Effector memory CD4-positive, alpha-beta T cell (primary cell): ENCODE data around the gene CBX7.

ENCODE experiments used
- DNase-seq, 3 donors: peaks; one replicate each; pipeline ENCODE4 v3.0.0-alpha.2; 2020
- H3K27ac ChIP-seq: 2 replicates; pipeline ENCODE4 v1.7.0; 2013; ENCODE audit warnings: mild to moderate bottlenecking, low read length, moderate library complexity; ENCODE audit not compliant: insufficient read depth, poor library complexity, severe bottlenecking
- H3K27me3 ChIP-seq: replicated peaks from 2 replicates; pipeline ENCODE4 v1.7.0; 2013; ENCODE audit warnings: mild to moderate bottlenecking, low read length; ENCODE audit not compliant: insufficient read depth, control insufficient read depth, poor library complexity, severe bottlenecking
- H3K36me3 ChIP-seq: 2 replicates; pipeline ENCODE4 v1.7.0; 2013; ENCODE audit warnings: mild to moderate bottlenecking, low read length, moderate library complexity; ENCODE audit not compliant: control insufficient read depth, insufficient read depth
- H3K4me1 ChIP-seq: 2 replicates; pipeline ENCODE4 v1.7.0; 2013; ENCODE audit warnings: low read length, mild to moderate bottlenecking; ENCODE audit not compliant: control insufficient read depth, insufficient read depth, poor library complexity, severe bottlenecking
- H3K4me3 ChIP-seq: 2 replicates; pipeline ENCODE4 v1.7.0; 2013; ENCODE audit warnings: low read length, low read depth, mild to moderate bottlenecking; ENCODE audit not compliant: insufficient read depth, poor library complexity, severe bottlenecking
- H3K9me3 ChIP-seq: 2 replicates; pipeline ENCODE4 v1.7.0; 2013; ENCODE audit warnings: mild to moderate bottlenecking, low read length, moderate library complexity; ENCODE audit not compliant: control insufficient read depth

CBX7 gene

DNA sequence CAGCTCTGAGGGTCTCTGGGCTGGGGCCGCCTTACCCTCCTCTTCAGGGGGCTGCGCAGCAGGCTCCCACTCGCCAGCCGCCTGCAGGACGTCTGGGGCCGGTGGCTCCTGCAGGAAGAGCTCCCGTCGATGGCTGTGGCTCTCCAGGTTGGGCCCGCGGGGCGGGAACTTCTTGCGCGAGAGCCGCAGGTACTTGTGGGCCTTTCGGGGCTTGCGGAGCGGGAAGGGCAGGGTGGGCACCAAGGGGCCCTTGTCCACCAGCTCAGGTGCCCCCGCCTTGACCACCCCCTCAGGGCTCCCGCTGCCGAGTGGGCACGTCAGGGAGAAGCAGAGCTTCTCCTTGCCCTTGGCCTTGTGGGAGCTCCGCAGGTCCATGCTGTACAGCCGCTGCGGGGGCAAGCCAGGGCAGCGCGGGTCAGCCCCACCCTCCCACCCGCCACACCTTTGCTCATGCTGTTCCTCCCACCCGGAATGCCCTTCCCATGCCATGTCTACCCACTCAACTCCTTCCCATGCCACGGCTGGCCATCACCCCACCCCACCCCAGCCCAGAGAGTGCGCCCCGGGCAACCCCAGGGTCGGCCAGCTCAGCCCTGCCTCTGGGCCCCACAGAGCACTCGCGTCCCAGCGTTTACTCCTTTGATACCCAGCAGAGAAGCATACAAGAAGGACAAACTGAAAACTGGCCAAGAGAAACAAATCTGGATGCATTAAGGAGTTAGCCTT lies 18.0 kb downstream of the CBX7 start:
- Histone ChIP-seq H3K36me3 (peaks cover 28% of the 10 kb centered on the region), H3K4me3 (no peak overlapping the region), H3K9me3 (no peaks in the 10 kb centered on the region), H3K4me1 (no peaks in the 10 kb centered on the region), H3K27ac (no peak overlapping the region), H3K27me3 (no peaks in the 10 kb centered on the region)
- DNase-seq: no peak

DNA sequence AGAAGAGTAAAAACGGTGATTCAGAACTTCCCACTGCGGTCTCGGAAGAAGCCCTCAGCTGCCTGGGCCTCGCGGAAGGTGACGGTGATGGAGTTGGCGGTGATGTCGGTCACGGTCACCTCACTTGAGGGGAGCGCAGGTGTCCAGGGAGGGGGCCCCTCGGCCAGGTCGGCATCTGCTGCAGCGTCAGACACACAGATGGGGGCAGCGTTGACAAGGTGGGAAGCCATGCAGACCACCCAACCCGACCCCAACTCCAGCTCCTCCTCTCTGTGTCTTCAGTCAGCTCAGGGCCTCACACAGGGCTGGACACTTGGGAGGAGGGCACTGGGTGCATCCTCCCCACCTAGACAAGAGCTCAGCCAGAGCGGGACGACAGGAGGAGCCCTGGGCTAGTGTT lies 18.6 kb downstream of the CBX7 start:
- Histone ChIP-seq H3K9me3 (no peaks in the 10 kb centered on the region), H3K36me3 (peaks cover 25% of the 10 kb centered on the region), H3K27me3 (no peaks in the 10 kb centered on the region), H3K4me1 (no peaks in the 10 kb centered on the region), H3K4me3 (no peak overlapping the region), H3K27ac (no peak overlapping the region)
- no peak for DNase-seq

DNA sequence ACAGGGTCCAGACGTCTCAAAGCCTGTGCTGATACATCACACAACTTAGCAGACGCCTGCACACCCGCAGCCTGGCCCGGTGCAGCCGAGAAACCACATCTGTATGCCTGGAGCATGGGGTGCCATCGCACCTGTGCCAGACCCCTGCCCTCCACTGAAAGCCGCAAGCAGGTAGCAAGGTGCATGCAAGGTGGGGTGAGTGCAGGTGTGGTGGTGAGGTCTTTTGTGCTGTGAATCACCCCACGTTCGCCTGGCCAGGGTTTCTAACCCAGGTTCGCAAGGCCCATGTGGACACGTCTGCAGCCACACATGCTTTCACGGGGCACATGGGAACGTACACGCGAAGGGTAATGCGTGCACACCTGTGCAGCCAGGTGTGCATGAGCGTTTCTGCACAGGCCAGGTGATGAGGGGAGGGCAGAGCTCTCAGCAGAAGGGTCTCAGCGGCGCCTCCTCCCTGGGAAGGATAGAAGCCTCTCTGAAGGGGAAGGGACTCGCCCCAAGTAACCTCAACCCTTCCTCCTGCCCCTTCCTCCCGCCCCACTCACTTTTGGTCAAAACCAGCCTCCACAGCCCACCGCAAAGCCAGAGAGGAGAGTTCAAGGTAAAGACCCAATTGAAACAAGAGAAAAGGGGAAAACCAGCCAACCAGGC lies 19.5 kb downstream of the CBX7 start:
- Histone ChIP-seq H3K9me3 (no peaks in the 10 kb centered on the region), H3K27me3 (no peaks in the 10 kb centered on the region), H3K36me3 (peaks cover 19% of the 10 kb centered on the region), H3K4me1 (no peaks in the 10 kb centered on the region), H3K4me3 (no peak overlapping the region), H3K27ac (no peak overlapping the region)
- no peak for DNase-seq

DNA sequence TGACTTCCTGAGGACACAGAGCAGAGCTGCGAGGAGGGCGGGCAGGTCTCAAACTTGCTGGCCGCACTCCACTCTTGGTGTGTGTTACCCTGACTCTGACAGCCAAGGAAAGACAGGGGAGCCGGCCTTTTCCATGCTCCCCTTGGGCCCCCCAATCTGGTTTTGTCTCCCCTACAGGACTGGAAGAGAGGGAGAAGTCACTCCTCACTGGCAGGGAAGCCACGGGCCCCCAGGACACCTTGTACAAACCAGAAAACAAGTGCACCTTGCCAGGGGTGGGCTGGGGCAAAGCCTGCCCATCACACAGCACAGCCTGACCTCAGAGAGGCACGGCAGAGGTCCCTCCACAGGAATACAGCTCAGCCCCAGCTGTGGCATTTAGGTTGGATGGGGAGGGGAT lies 20.2 kb downstream of the CBX7 start:
- peaks cover 19% of the 10 kb centered on the region for H3K36me3 ChIP-seq
- no peak for DNase-seq
- H3K27ac ChIP-seq: no peak overlapping the region
- H3K4me3 ChIP-seq: no peak overlapping the region
- H3K27me3 ChIP-seq: no peaks in the 10 kb centered on the region
- H3K4me1 ChIP-seq: no peaks in the 10 kb centered on the region
- H3K9me3 ChIP-seq: no peaks in the 10 kb centered on the region

DNA sequence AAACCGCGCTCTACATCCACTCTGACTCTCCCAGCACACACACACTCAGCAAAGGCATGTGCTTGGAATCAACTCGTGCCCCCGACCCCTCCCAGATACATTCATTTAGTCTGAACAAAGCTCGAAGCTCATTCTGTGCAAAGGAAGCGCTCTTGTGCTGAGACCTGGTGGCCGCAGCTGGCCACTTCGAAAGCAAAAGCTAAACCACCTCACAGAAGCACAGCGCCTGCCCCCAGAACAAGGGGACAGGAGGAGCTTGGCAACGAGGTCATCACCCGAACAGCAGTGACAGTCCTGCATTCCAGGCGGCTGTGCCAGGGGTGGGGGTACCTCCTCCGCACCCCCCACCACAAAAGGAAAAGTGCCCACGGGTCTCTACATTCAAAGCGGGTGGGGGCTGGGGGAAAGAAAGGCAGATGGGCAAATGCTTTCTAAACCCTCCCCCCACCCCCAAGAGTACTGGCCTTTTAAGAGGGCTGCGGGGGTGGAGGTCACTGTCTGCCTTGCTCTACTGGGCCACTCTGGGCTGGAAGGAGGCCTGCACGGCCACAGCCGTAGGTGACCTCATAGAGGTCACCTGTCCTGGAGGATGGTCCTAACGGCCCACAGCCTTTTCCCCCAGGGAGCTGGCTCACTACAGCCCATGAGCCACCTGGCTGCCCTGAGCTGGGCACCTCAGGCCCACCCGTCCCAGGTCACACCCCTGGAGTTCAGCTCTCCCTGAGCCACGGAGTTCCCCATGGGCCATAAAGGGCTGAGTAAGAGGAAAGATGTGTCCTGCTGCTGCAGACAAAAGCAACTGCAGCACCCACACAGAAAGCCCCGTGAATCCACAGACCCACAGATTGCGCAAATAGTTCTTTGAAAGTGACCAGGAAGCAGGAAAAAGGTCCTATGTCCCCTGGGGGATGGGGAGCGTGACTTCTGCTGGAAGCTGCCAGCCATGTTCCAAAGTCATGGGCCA lies 21.3 kb downstream of the CBX7 start:
- DNase-seq: no peak
- Histone ChIP-seq H3K4me3 (no peak overlapping the region), H3K27ac (no peak overlapping the region), H3K9me3 (no peaks in the 10 kb centered on the region), H3K36me3 (peaks cover 19% of the 10 kb centered on the region), H3K4me1 (no peaks in the 10 kb centered on the region), H3K27me3 (no peaks in the 10 kb centered on the region)

DNA sequence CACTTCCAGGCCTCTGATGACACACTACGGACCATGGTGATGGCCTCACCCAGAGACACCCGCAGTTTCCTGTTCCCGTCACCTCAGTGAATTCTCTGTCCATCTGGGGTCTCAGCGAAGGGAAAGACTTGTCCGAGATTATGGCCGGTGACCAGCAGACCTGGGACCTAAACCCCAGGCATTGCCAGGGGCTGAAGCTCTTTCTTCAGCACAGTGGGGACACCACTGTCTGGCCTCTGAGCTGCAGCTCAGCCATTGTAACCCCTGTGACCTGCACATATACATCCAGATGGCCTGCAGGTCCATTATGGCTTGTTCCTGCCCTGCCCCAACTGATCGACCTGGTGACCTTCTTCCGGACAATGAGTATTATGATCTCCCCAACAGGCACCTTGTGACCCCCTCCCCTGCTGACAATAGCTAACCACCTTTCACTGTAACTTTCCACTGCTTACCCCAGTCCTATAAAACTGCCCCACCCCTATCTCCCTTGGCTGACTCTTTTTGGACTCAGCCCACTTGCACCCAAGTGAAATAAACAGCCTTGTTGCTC lies 22.3 kb downstream of the CBX7 start:
- Histone ChIP-seq H3K4me1 (no peaks in the 10 kb centered on the region), H3K4me3 (no peak overlapping the region), H3K9me3 (no peaks in the 10 kb centered on the region), H3K36me3 (peaks cover 19% of the 10 kb centered on the region), H3K27me3 (no peaks in the 10 kb centered on the region), H3K27ac (no peak overlapping the region)
- DNase-seq: no peak

DNA sequence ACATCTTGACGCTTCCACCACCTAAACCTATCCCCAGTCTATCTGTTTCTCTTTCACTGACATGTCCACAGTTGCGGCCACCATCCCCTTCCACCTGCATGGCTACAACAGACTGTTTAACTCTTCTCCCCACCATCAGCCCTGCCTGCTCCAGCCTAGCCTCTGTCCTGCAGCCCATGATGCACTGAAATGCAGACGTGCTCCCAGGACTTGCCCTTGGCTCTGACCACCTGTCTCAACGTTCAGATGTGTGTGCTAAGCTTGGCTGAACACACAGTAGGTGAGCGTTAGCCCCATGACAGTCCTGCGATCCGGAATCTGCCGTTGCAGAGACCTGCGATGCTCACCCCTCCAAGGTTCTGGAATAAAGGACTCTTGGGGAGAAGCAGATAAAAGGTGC lies 22.7 kb downstream of the CBX7 start:
- DNase-seq: no peak
- Histone ChIP-seq H3K36me3 (peaks cover 19% of the 10 kb centered on the region), H3K4me3 (no peak overlapping the region), H3K27me3 (no peaks in the 10 kb centered on the region), H3K9me3 (no peaks in the 10 kb centered on the region), H3K4me1 (no peaks in the 10 kb centered on the region), H3K27ac (no peak overlapping the region)

DNA sequence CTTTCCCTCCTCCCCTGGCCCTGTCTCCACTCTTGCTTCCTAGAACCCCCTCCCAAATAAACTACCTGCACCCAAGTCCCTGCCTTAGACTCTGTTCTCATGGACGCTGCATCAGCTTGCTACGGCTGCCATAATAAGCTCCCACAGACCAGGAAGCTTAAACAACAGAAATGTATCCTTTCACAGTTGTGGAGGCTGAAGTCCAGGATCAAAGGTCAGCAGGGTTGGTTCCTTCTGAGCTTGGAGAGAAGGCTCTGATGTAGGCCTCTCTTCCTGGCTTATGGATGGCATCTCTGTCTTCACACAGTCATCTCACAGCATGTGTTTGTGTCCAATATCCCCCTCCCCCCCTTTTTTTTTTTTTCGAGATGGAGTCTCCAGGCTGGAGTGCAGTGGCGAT lies 23.4 kb downstream of the CBX7 start:
- Histone ChIP-seq H3K27me3 (no peaks in the 10 kb centered on the region), H3K36me3 (peaks cover 18% of the 10 kb centered on the region), H3K4me1 (no peaks in the 10 kb centered on the region), H3K4me3 (no peak overlapping the region), H3K27ac (no peak overlapping the region), H3K9me3 (no peaks in the 10 kb centered on the region)
- DNase-seq: no peak

DNA sequence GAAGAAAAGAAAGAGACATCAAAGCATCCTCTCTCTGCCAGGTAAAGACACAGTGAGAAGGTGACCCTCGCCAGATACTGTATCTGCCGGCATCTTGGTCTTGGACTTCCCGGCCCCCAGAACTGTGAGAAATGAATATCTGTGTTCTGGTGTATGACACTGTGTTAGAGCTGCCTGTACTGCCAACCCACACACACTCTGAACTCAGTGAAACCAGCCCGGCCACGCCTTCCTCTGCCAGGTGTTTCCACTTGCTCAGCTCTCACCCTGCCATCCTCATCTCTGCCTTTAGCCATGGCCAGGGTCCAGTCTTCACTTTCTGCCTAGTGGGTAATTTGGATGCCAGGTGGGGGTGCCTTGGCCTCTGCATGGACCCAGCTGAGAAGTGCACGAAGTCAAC lies 24.0 kb downstream of the CBX7 start:
- peaks cover 12% of the 10 kb centered on the region for H3K36me3 ChIP-seq

More for the DNA sequence above, 24.0 kb downstream of the CBX7 start:
- H3K27me3 ChIP-seq: no peaks in the 10 kb centered on the region
- no peak overlapping the region for H3K27ac ChIP-seq
- no peak for DNase-seq
- no peaks in the 10 kb centered on the region for H3K4me1 ChIP-seq
- H3K4me3 ChIP-seq: no peak overlapping the region
- no peaks in the 10 kb centered on the region for H3K9me3 ChIP-seq
